Esophagus (tissue), 2 donors: Measurements from ENCODE around the gene UBE2M. TPM values are rescaled to one million over a fixed set of nuclear protein-coding genes. Genes with fewer than 3 reads are reported as not detected.

ENCODE experiments used
- H3K27ac ChIP-seq, 2 donors: one replicate each; pipeline ENCODE4 v1.5.1; 2013; ENCODE audit warnings: low read depth in 2 of 2, mild to moderate bottlenecking in 2 of 2, inconsistent platforms in 1 of 2, low read length in 1 of 2, moderate library complexity in 1 of 2
- H3K27me3 ChIP-seq, 2 donors: one replicate each; pipeline ENCODE4 v1.6.1; 2013; ENCODE audit warnings: low read length in 2 of 2, control low read depth in 1 of 2, mild to moderate bottlenecking in 1 of 2; ENCODE audit not compliant: insufficient read depth in 2 of 2, control insufficient read depth in 1 of 2
- H3K36me3 ChIP-seq, 2 donors: one replicate each; pipeline ENCODE4 v1.6.1; 2013; ENCODE audit warnings: low read length in 1 of 2; ENCODE audit not compliant: control insufficient read depth in 2 of 2, insufficient read depth in 2 of 2
- H3K4me1 ChIP-seq, 2 donors: one replicate each; pipeline ENCODE4 v1.6.1; 2013; ENCODE audit warnings: low read length in 1 of 2; ENCODE audit not compliant: control insufficient read depth in 2 of 2, insufficient read depth in 2 of 2
- H3K4me3 ChIP-seq, 2 donors: one replicate each; pipeline ENCODE4 v1.5.1; 2013; ENCODE audit warnings: low read length in 2 of 2, mild to moderate bottlenecking in 2 of 2, low read depth in 1 of 2, moderate library complexity in 1 of 2
- H3K9me3 ChIP-seq, 2 donors: one replicate each; pipeline ENCODE4 v1.6.1; 2013; ENCODE audit warnings: mild to moderate bottlenecking in 2 of 2, low read depth in 1 of 2, low read length in 1 of 2, moderate library complexity in 1 of 2; ENCODE audit not compliant: control insufficient read depth in 2 of 2, insufficient read depth in 1 of 2
- WGBS, 2 donors: extraction: QIAGEN DNeasy Blood & Tissue Kit; methylation state at CpG; one replicate each; pipeline ENCODE4 v1.1.7; 2013; 5-methylcytosine and 5-hydroxymethylcytosine counted together
- polyA plus RNA-seq, 2 donors: library from polyadenylated mRNA; stranded (reverse); fragments of 200-250 nt; gene quantifications; one replicate each; pipeline ENCODE4 v1.2.3, GENCODE V29; 2013
- donor health status: healthy with polysubstance abuse.
- donor health status: Bipolar disorder and iron deficiency.

Gene UBE2M
- polyA plus RNA-seq, 2 donors = 22.7 to 41.4 TPM

DNA sequence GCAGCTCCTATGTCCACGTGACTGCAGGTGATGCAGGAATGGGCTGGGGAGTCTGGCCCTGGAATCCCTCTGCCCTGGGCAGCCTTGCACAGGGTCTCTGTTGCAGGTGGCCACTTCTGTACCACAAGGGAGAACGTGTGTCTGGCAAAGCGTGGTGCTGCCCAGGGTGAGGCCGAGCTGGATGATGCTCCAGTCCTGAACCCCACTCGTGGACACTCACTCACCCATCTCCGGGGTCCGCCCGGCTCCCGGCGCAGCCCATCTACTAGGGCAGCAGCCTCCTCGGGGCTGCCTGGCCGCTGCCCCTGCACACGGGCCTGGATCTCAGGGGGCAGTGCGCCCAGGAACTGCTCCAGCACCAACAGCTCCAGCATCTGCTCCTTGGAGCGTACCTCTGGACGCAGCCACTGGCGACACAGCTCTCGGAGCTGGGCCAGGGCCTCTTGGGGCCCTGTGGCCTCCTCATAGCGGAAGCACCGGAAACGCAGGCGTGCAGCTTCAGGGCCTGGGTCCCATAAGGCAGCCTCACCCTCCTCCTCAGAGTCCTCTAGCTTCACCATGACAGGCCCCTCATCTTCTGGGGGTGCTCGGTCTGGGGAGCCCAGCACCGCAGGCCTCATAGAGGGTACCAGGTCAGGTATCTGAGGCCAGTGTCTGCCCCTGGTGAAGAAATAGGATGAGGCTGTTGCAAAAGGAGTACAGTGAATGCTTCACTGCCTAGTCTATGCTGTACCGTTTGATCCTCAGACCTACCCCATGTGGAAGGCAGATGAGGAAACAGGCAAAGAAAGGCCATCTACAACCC is 12.6 kb upstream of the UBE2M start:
- Histone ChIP-seq H3K36me3 (peaks cover 3 to 21% of the 10 kb centered on the region in 2 donors), H3K27me3 (no peaks in the 10 kb centered on the region), H3K4me3 (no peak overlapping the region), H3K4me1 (peaks cover 4 to 7% of the 10 kb centered on the region in 2 donors), H3K9me3 (no peaks in the 10 kb centered on the region), H3K27ac (no peak overlapping the region)
- 92 to 93% methylated on average over 25 of the region's 25 CpGs for WGBS, 2 donors

DNA sequence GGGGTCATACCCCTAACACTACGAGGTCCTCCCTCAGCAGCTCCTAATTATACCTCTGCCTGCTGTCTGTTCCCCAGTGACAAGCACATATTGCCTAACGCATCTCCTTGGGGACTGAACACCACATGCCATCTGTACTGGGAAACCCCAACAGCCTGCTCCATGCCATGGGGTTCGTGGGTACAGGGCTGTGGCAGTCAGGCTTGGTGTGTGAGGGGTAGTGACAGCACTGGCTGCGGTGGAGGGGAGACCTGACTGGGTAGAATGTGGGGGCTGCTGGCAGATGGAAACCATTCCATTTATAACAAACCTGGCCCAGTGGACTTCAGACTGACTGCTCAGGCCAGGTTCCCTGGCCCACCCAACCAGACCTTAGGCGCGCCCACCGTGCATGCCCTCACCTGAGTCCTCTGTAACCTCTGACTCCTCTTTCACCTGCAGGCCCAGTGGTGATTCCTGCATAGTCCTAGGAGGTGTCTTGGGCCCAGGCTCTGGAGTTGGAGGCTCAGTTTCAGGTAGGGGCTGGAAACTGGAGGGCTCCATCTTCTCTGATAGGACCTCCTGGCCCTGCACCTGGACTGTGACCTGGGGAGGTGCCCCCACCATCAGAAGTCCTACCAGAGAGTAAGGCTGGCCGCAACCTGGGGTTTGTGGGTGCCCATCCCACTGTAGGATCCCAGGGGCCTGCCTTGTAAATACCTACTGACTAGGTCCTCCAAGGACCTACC is 11.7 kb upstream of the UBE2M start:
- Histone ChIP-seq H3K36me3 (peaks cover 3 to 21% of the 10 kb centered on the region in 2 donors), H3K27me3 (no peaks in the 10 kb centered on the region), H3K4me1 (peaks cover 3 to 4% of the 10 kb centered on the region in 2 donors), H3K4me3 (no peak overlapping the region), H3K27ac (no peak overlapping the region), H3K9me3 (no peaks in the 10 kb centered on the region)
- 89% methylated on average over 8 of the region's 8 CpGs for WGBS, 2 donors

DNA sequence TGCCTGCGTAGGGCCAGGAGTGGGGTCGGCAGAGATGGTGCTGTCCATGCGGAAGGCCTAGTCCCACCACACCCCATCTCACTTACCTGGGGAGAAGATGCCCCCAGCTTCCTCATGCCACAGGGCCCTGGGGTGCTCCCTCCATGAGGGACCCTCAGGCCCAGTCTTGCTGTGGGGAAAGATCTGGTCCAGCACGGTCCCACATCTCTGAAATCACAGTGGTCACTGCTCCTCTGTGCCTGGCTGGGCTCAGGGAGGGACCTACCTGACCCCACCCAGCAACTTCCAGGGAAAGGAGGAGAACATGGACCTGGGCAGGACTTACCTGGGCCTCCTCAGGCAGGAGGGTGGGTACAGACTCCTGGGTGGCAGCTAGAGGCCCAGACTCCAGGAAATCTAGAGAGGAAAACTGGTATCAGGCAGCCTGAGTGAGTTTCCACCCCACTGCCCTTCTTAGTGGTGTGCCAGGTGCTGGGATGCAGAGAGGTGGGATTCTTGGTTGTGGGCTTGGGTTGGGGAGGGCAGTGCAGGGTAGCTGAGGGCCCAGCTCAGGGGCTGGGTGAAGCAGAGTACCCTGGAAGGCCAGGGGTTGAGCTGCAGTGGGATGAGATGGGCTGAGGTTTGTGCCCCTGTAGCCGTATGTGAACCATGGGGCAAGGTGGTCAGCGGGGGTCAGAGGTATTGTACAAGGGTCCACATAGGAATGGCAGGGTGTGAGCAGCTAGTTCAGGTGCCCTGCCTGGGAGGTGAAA is 11.0 kb upstream of the UBE2M start:
- Histone ChIP-seq H3K9me3 (no peaks in the 10 kb centered on the region), H3K27me3 (no peaks in the 10 kb centered on the region), H3K4me1 (peaks cover under 1 to 4% of the 10 kb centered on the region in 2 donors), H3K36me3 (peaks cover 3 to 21% of the 10 kb centered on the region in 2 donors), H3K27ac (no peak overlapping the region), H3K4me3 (no peak overlapping the region)
- 93% methylated on average over 6 of the region's 6 CpGs for WGBS, 2 donors

DNA sequence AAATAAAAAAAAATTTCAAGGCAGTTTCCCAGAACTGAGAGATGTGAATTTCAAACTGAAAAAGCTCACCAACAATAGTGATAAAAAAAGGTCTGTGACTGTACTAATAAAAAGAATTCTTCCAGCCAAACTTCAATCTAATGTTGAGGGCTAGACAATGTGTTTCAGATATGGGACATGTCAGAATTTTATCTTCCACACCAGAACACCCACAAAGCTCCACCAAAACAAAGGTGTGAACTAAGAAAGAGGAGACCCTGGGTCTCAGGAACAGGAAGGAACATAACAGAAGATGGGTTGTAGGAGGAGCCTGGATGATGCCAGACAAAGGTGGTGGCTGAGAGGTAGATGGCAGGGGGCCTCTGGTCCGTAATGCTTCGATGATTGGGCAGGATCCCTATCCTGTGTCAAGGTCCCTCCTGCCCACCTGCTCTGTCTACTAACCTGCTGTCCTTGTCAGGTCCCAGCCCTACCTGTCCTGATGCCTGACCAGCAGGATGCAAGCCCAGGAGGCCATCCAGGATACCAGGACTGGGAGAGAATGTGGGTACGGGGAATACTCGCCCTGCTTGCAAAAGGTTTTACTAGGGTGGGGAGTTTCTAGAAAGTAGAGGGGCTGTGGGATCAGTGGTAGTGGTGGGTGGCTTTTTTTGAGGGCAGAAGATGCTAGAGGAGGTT is 10.2 kb upstream of the UBE2M start:
- Histone ChIP-seq H3K27me3 (no peaks in the 10 kb centered on the region), H3K27ac (no peak overlapping the region), H3K4me1 (peaks cover 0 to 4% of the 10 kb centered on the region in 2 donors), H3K9me3 (no peaks in the 10 kb centered on the region), H3K4me3 (no peak overlapping the region), H3K36me3 (peaks cover 3 to 21% of the 10 kb centered on the region in 2 donors)
- WGBS, 2 donors = 91% methylated on average over 4 of the region's 4 CpGs

DNA sequence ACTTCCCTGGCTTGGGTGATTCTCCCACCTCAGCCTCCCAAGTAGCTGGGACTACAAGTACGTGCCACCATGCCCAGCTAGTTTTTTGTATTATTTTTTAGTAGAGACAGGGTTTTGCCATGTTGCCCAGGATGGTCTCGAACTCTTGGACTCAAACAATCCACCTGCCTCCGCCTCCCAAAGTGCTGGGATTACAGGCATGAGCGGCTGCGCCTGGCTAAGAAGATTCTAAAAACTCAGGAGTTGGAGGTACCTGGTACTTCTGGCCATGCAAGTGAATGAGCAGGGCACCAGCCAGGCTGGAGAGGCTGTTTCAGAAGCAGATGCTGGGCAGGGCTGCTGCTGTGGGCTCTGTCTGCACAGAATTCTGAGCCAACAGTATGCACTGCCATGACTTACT is 8.6 kb upstream of the UBE2M start:
- Histone ChIP-seq H3K4me3 (no peak overlapping the region), H3K27me3 (no peaks in the 10 kb centered on the region), H3K36me3 (peaks cover 3 to 21% of the 10 kb centered on the region in 2 donors), H3K4me1 (peaks cover 0 to 15% of the 10 kb centered on the region in 2 donors), H3K27ac (no peak overlapping the region), H3K9me3 (no peaks in the 10 kb centered on the region)
- WGBS, 2 donors = 96 to 97% methylated on average over 5 of the region's 5 CpGs

DNA sequence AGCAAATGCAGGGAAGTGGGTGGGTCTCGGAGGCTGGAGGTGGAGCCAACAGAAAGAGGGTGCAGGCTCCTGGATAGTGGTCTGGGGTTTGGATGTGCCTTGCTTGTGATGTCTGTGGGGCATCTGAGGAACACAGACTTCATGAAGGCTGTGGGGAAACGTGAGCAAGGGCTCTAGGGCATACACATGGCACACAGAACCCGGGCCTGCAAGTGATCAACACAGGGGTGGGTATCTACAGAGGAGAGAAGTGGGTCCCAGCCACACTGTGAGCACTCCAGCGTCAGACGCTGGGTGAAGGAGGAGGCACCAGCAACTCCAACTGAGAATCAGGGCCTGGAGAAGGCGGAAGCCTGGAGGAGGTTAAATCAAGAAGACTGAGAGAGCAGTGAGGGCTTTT is 5.4 kb upstream of the UBE2M start:
- 68 to 69% methylated on average over 6 of the region's 6 CpGs for WGBS, 2 donors
- peaks cover 2 to 26% of the 10 kb centered on the region in 2 donors for H3K4me1 ChIP-seq
- no peaks in the 10 kb centered on the region for H3K27me3 ChIP-seq
- H3K27ac ChIP-seq = no peak overlapping the region
- H3K4me3 ChIP-seq = no peak overlapping the region
- no peaks in the 10 kb centered on the region for H3K9me3 ChIP-seq
- H3K36me3 ChIP-seq = no peaks in the 10 kb centered on the region

DNA sequence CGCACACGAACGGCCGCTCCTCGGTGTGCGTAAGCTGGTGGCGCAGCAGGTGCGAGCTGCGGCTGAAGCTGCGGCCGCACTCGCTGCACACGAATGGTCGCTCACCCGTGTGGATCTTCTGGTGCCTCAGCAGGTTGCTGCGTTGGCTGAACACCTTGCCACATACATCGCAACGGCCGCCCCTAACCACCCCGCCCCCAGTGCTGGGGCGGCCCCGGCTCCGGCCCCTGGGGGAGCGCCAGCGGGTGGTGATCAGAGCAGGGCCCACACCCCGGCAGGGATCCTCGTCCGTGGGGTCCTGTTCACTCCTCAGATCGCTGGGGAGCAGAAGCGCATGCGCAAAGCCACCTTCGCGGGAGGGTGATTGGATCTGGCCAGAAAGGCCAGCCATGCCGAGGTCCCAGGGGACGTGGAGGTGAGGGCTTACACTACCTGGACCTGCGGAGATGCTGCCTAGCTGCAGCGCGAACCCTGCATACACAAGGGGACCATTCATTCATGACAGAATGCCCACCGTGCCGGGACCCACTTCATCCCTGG is 4.7 kb upstream of the UBE2M start:
- Histone ChIP-seq H3K4me3 (peak overlapping the region; percentile 34 to 52), H3K27ac (no peak overlapping the region)
- 2 to 4% methylated on average over 40 of the region's 40 CpGs for WGBS, 2 donors

DNA sequence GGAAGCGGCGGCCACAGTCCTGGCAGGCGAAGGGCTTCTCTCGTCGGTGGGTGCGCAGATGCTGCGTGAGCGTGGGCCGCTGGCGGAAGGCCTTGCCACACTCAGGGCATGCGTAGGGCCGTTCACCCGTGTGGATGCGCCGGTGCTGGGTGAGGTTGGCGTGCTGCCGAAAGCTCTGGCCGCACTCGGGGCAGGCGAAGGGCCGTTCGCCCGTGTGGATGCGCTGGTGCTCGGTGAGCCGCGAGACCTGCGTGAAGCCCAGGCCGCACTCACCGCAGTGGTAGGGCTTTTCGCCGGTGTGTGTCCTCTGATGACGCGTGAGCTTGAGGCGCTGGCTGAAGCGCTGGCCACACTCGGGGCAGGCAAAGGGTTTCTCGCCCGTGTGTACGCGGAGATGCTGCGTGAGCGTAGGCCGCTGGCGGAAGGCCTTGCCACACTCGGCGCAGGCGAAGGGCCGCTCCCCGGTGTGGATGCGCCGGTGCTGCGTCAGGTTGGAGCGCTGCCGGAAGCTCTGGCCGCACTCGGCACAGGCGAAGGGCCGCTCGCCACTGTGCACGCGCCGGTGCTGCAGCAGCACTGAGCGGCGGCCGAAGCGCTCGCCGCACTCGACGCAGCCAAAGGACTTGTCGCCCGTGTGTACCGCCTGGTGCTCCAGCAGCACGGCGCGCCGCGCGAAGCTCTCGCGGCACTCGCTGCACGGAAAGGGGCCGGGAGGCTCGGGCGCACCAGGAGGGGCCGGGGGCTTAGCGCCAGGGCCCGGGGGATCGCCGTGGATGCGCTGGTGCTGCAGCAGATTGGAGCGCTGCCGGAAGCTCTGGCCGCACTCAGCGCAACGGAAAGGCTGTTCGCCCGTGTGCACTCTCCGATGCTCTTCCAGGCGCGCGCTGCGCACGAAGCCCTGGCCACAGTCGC is 4.0 kb upstream of the UBE2M start:
- H3K9me3 ChIP-seq = no peaks in the 10 kb centered on the region
- H3K36me3 ChIP-seq = no peaks in the 10 kb centered on the region
- H3K27me3 ChIP-seq = no peaks in the 10 kb centered on the region
- H3K4me3 ChIP-seq = peak overlapping the region; percentile 34 to 52
- peaks cover 2 to 26% of the 10 kb centered on the region in 2 donors for H3K4me1 ChIP-seq
- WGBS, 2 donors = 5 to 7% methylated on average over 107 of the region's 107 CpGs
- peak overlapping the region; percentile 15 to 71 for H3K27ac ChIP-seq

More for the DNA sequence above, 4.7 kb upstream of the UBE2M start:
- Histone ChIP-seq H3K36me3 (no peaks in the 10 kb centered on the region), H3K9me3 (no peaks in the 10 kb centered on the region), H3K4me1 (peaks cover 2 to 26% of the 10 kb centered on the region in 2 donors), H3K27me3 (no peaks in the 10 kb centered on the region)
